ENCODE data around the gene ADAMTS8. TPM values are rescaled to one million over a fixed set of nuclear protein-coding genes. Genes with fewer than 3 reads are reported as not detected.
A peak's percentile ranks its signal among the peaks of the same experiment; 100 is the strongest.
"Not testable (repeated sequence)": the region's sequence is repeated elsewhere in the genome, so short reads cannot be mapped to it uniquely, and the experiment has no call there.

ADAMTS8 gene
- total RNA-seq, 1 experiment from 2014 or later, result 0.03 TPM

DNA sequence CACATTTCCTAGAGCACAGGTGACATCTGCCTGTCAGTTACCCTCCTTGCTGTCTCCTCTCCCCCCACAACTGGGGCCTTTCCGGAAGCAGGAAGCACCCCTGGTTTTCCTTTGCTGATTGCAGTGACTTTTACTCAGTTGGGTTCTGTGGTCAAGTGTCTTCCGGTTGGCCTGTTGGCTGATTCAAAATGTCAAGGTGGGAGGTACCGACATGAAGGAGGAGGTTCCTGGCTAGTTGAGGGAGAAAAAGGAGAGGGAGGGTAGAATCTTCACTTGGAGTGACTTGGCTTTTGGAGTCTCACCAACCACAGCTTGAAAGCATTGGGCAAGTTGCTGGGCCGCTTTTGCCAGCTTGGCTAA, 10.7 kb upstream of the ADAMTS8 start:
- Histone ChIP-seq H3K27me3 (replicated peaks) (no peaks in the 10 kb centered on the region), H3K27ac (no peak overlapping the region), H3K36me3 (no peaks in the 10 kb centered on the region), H3K9me3 (replicated peaks) (no peaks in the 10 kb centered on the region), H3K4me3 (no peak overlapping the region), H3K4me1 (replicated peaks) (peaks cover 16% of the 10 kb centered on the region)
- DNase-seq (ENCODE audit: low read depth in 1 of 2, low spot score in 2 of 2), result no peak

DNA sequence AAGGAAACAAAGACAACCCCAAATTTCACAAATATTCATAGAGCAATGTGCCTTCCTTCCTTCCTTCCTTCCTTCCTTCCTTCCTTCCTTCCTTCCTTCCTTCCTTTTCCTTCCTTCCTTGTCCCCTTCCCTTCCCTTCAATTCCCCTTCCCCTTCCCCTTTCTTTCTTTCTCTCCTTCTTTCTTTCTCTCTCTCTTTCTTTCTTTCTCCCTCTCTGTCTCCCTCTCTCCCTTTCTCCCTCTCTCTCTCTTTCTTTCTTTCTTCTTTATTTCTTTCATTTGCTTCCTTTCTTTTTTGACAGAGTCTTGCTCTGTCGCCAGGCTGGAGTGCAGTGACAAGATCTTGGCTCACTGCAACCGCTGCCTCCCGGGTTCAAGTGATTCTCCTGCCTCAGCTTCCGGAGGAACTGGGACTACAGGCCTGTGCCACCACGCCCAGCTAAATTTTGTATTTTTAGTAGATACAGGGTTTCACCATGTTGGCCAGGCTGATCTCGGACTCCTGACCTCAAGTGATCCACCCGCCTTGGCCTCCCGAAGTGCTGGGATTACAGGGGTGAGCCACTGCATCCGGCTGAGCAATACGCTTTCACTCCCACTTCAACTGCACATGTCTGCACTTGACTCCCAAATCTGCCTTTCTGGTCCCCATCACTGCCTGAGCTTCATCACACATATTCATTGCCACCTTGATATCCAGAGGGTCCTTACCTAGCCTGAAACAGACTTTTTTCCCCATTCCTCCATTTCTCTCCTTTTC, 10.2 kb upstream of the ADAMTS8 start:
- not testable (repeated sequence) for DNase-seq (ENCODE audit: low read depth in 1 of 2, low spot score in 2 of 2); H3K36me3 ChIP-seq; H3K27ac ChIP-seq; H3K9me3 ChIP-seq (replicated peaks); H3K27me3 ChIP-seq (replicated peaks); H3K4me3 ChIP-seq
- H3K4me1 ChIP-seq (replicated peaks), result peaks cover 16% of the 10 kb centered on the region

DNA sequence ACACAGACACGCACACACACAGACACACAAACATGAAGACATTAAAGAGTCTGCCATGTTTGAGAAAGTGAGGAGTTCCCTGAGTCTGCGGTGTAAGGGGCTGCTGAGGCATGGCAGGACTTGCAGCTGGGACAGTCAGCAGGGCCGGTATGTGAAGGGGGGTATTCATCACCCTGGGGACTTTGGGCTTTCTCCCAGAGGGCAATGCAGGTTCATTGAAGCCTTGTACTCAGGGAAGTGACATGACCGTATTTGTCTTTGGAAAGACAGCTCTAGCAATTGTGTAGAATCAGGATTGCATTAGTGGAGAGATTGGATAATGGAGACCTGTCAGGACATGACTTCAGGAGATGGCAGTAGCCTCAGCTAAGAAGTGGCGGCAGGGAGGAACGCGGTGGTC, 9.4 kb upstream of the ADAMTS8 start:
- peaks cover 16% of the 10 kb centered on the region for H3K4me1 ChIP-seq (replicated peaks)
- DNase-seq (ENCODE audit: low read depth in 1 of 2, low spot score in 2 of 2), result no peak
- no peaks in the 10 kb centered on the region for H3K9me3 ChIP-seq (replicated peaks)
- H3K27ac ChIP-seq, result no peak overlapping the region
- no peaks in the 10 kb centered on the region for H3K36me3 ChIP-seq
- H3K27me3 ChIP-seq (replicated peaks), result no peaks in the 10 kb centered on the region
- H3K4me3 ChIP-seq, result no peak overlapping the region

DNA sequence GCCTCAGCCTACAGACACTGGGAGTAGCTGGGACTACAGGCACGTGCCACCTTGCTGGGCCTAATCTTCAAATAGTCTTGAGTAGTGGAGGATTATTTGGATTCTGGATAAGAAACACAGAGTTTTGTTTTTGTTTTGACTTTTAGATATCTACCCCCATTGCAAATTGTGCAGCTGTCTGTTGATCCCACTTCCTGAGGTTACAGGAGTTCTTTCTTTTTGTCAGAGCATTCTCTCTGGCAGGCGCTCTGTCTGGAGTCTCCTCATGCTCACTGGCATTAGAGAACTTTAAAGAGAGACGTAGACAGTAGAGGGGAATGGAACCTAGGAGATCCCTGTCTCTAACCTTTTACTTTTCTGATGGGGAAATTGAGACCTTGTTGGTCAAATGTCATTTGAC, 7.8 kb upstream of the ADAMTS8 start:
- H3K36me3 ChIP-seq, result no peaks in the 10 kb centered on the region
- no peaks in the 10 kb centered on the region for H3K9me3 ChIP-seq (replicated peaks)
- H3K4me3 ChIP-seq, result no peak overlapping the region
- no peak for DNase-seq (ENCODE audit: low read depth in 1 of 2, low spot score in 2 of 2)
- no peak overlapping the region for H3K27ac ChIP-seq
- no peaks in the 10 kb centered on the region for H3K27me3 ChIP-seq (replicated peaks)
- peaks cover 16% of the 10 kb centered on the region for H3K4me1 ChIP-seq (replicated peaks)

DNA sequence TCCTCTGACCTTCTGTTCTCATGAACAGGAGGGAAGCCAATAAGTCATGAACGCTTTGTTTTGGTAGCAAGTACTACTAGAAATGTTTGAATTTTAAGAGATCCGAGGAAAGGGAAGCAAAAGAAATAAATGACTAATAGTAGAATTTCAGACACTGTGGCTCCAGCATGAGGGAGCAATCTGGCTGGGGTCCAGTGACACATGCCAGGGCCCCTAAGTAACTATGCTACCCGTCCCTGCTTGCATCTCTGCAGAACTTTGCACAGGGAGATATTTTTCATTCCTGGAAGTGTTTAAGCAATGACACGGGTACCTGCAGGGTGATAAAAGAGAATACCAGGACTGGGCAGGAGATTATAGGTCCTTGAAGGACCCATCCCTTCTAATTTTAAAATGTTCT, 7.3 kb upstream of the ADAMTS8 start:
- Histone ChIP-seq H3K4me1 (replicated peaks) (peaks cover 16% of the 10 kb centered on the region), H3K27ac (peak overlapping the region; percentile 63), H3K4me3 (no peak overlapping the region), H3K27me3 (replicated peaks) (no peaks in the 10 kb centered on the region), H3K36me3 (no peaks in the 10 kb centered on the region), H3K9me3 (replicated peaks) (no peaks in the 10 kb centered on the region)
- DNase-seq (ENCODE audit: low read depth in 1 of 2, low spot score in 2 of 2), result peak; percentile 43 to 60

DNA sequence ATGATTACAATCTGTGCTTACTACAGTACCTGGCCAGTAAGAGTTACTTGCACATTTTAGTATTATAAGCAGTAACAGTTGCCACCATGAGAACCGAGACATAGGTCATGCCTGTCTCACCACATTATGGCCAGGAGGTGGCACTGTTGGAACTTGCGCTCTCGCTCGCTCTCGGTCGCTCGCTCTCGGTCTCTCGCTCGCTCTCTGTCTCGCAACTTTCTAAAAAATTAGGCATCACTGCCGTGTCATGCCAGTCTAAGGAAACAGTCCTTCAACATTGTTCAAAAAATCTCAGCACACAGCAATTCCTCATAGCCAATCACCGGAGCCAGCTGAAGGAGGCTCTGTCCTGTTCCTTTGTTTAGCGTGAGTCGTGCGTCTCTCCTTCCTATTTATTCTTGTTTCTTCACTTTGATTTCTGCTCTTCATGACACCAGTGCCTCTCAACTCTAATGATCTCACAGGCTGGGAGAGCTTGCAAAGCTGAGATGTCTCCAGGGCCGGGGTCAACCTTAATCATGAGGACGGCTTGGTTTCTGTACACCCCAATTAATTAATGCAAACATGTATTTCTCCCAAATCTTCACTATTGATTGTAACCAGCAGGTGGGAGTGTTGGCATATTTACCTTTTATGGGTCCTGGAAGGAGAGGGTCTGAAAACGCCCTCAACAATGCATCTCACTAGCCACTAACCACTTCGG, 6.3 kb upstream of the ADAMTS8 start:
- peaks cover 16% of the 10 kb centered on the region for H3K4me1 ChIP-seq (replicated peaks)
- H3K36me3 ChIP-seq, result no peaks in the 10 kb centered on the region
- H3K4me3 ChIP-seq, result peak overlapping the region; percentile 44
- H3K27me3 ChIP-seq (replicated peaks), result no peaks in the 10 kb centered on the region
- peak overlapping the region; percentile 63 for H3K27ac ChIP-seq
- DNase-seq (ENCODE audit: low read depth in 1 of 2, low spot score in 2 of 2), result peak; percentile 55 to 86
- no peaks in the 10 kb centered on the region for H3K9me3 ChIP-seq (replicated peaks)

DNA sequence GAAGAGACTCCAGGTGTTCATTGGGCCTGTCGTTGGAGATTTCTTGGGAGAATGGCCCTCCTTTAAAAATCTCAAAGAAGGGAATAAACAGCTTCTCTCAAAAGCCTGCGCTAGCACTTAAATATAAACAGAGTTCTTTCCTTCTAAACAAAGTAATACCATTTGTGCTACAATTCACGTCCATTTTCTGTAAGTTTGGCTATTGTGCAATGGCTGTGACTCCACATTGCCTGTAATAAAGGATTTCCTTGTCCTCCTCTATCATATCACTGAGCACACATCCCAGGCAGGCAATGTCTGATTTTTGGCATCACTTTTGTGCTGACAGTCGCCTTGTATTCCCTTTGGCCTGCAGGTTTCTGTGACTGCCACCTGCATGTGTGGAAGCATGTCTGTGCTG, 4.9 kb upstream of the ADAMTS8 start:
- Histone ChIP-seq H3K27me3 (replicated peaks) (0 out of 2 replicates have a peak, but pooled peaks cover 7% of the 10 kb centered on the region), H3K36me3 (no peaks in the 10 kb centered on the region), H3K9me3 (replicated peaks) (no peaks in the 10 kb centered on the region), H3K4me1 (replicated peaks) (peaks cover 16% of the 10 kb centered on the region), H3K27ac (no peak overlapping the region), H3K4me3 (no peak overlapping the region)
- no peak for DNase-seq (ENCODE audit: low read depth in 1 of 2, low spot score in 2 of 2)

DNA sequence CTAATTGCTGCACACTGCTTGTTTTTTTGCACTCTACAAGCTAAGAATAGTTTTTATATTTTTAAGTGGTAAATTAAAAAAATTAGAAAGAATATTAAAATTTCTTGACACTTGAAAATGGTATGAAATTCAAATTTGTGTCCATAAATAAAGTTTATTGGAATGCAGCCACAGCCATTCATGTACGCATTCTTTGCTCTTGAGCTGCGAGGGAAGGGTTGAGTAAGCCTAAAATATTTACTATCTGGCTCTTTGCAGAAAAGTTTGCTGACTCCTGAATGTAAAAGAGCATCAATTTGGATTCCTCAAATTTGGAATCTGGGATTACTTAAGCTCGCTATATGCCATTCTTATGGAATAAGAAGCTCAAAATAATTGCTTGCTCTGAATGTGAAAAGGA, 3.4 kb upstream of the ADAMTS8 start:
- H3K27me3 ChIP-seq (replicated peaks), result peaks cover 18% of the 10 kb centered on the region
- no peak overlapping the region for H3K4me3 ChIP-seq
- DNase-seq (ENCODE audit: low read depth in 1 of 2, low spot score in 2 of 2), result no peak
- no peak overlapping the region for H3K27ac ChIP-seq
- H3K36me3 ChIP-seq, result no peaks in the 10 kb centered on the region
- H3K4me1 ChIP-seq (replicated peaks), result peaks cover 22% of the 10 kb centered on the region
- H3K9me3 ChIP-seq (replicated peaks), result no peaks in the 10 kb centered on the region

DNA sequence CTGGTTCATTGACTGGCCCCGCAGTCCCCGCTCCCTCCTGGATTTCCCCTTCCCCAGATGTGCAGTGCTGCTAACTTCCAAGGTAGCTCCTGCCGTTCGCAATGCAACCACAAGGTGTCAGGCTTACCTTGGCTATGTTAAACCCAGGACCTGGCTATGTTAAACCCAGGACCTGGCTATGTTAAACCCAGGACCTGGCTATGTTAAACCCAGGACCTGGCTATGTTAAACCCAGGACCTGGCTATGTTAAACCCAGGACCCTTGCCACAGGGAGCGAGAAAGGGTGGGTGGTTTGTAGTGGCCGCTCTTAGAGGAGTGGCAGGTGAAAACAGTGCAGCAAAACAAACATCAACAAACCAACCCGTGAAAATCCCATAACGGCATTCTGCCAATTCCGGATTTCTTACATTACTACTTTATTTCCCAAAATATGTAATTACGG, 2.9 kb upstream of the ADAMTS8 start:
- no peaks in the 10 kb centered on the region for H3K36me3 ChIP-seq
- H3K9me3 ChIP-seq (replicated peaks), result no peaks in the 10 kb centered on the region
- H3K4me3 ChIP-seq, result no peak overlapping the region
- H3K27me3 ChIP-seq (replicated peaks), result peaks cover 23% of the 10 kb centered on the region
- H3K4me1 ChIP-seq (replicated peaks), result peaks cover 20% of the 10 kb centered on the region
- no peak overlapping the region for H3K27ac ChIP-seq
- DNase-seq (ENCODE audit: low read depth in 1 of 2, low spot score in 2 of 2), result peak in 1 of 2 experiments; percentile 58

DNA sequence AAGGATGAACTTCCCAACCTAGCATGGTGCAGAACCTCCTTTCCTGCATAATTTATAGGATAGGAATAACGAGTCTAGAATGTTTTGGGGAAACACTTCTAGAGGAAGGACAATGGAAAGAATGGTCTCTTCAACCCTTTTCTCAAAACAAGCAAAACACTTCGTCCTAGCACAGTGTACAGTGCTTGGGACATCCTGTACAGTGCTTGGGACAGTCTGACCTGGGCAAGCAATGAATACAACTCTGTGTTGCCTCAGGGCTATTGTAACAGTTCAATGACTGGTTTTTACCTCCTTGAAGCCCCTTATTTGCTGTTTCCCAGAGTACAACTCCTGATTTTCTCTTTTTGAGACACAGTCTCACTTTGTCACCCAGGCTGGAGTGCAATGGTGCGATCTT, 1.6 kb upstream of the ADAMTS8 start:
- H3K27me3 ChIP-seq (replicated peaks), result peaks cover 26% of the 10 kb centered on the region
- no peak for DNase-seq (ENCODE audit: low read depth in 1 of 2, low spot score in 2 of 2)
- H3K27ac ChIP-seq, result no peak overlapping the region
- peaks cover 6% of the 10 kb centered on the region for H3K4me1 ChIP-seq (replicated peaks)
- no peak overlapping the region for H3K4me3 ChIP-seq
- H3K9me3 ChIP-seq (replicated peaks), result no peaks in the 10 kb centered on the region
- no peaks in the 10 kb centered on the region for H3K36me3 ChIP-seq

DNA sequence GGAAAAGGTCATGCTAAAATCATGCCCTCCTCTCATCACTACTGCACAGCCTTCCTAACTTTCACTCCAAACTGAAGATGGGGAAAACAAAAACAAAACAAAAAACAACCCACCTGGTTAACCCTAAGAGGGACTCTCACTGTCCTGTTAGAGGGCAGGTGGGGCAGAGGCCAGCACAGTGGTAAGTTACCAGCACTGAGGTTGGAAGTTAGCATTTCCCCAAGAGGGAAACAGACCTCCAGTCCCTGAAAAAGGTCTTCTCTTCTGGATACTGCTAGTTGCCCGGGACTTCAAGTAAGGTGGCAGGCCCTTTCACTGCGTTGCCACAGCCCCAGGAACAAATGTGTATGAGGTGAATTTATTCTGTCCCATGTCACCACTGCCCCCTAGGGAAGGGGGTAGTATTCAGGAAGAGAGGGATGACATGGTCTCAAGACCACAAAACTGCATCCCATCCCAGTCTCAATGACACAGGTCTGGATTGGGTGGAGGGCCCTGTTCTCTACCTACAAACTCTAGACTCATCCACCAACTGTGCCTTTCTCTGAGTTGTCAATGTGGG, 792 bp upstream of the ADAMTS8 start:
- Histone ChIP-seq H3K27me3 (replicated peaks) (peaks cover 26% of the 10 kb centered on the region), H3K4me3 (no peak overlapping the region), H3K36me3 (no peaks in the 10 kb centered on the region)

DNA sequence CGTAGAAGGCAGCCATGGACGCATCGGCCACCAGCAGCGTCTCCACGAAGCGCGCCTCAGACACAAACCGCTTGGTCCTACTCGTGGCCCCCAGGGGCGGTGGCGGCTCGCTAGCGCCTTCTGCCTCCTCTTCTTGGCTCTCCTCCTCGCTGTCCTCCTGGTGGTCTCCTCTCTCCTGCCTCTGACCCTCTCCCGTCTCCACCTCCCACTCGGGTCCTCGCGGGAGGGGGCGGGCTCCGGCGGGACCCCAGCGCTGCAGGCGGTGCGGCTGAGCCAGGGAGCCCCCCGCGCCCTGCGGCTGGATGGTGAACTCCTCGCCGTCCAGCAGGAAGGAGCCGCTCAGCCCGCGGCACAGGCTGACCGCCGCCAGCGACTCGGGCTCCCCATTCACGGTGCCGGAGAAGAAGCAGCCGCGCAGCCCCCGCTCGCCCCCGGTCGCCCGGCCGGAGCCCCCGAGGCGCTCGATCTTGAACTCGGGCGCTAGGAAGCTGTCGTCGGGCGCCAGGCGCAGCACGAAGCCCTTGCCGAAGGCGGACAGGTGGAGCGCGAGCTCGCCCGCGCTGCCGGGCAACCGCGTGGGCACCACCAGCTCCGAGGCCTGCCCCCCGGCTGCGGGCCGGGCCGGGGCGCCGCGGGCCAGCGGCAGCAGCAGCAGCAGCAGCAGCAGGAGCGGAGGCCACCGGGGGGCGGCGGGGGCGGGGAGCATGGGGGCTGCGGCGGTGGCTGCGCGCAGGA, 661 bp downstream of the ADAMTS8 start:
- Histone ChIP-seq H3K9me3 (replicated peaks) (no peaks in the 10 kb centered on the region), H3K4me1 (replicated peaks) (peaks cover 6% of the 10 kb centered on the region), H3K4me3 (peak overlapping the region; percentile 22), H3K27me3 (replicated peaks) (peaks cover 26% of the 10 kb centered on the region), H3K27ac (no peak overlapping the region), H3K36me3 (no peaks in the 10 kb centered on the region)
- peak; percentile 33 to 46 for DNase-seq (ENCODE audit: low read depth in 1 of 2, low spot score in 2 of 2)

More for the DNA sequence above, 792 bp upstream of the ADAMTS8 start:
- no peak overlapping the region for H3K27ac ChIP-seq
- peaks cover 6% of the 10 kb centered on the region for H3K4me1 ChIP-seq (replicated peaks)
- DNase-seq (ENCODE audit: low read depth in 1 of 2, low spot score in 2 of 2), result no peak
- H3K9me3 ChIP-seq (replicated peaks), result no peaks in the 10 kb centered on the region

DNA sequence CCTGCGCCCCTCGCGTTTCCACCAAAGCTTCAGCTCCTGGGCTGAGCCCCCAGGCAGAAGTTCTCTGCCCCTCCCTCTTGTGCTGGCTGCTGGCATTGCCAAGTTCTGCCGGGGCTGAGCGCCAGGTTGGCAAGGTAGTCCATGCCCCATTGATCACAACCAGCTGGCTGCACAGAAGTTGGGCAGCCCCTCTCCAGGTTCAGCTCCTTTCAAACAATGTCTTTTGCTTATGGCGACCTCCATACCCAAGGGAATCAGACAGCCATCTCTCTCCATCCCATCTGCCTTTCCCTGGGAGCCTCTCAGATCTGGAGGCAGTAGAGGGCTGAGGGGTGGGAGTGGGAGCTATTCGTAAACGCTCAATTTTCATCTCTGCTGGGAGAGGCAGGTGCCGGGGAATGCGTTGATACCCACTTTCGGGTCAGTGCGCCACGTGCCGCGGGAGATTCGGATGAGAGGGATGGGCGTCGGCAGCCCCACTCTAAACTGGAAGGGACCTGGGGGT, 1.5 kb downstream of the ADAMTS8 start:
- no peak for DNase-seq (ENCODE audit: low read depth in 1 of 2, low spot score in 2 of 2)
- no peak overlapping the region for H3K27ac ChIP-seq
- no peaks in the 10 kb centered on the region for H3K36me3 ChIP-seq
- peaks cover 26% of the 10 kb centered on the region for H3K27me3 ChIP-seq (replicated peaks)
- H3K4me3 ChIP-seq, result no peak overlapping the region
- no peaks in the 10 kb centered on the region for H3K9me3 ChIP-seq (replicated peaks)
- peaks cover 6% of the 10 kb centered on the region for H3K4me1 ChIP-seq (replicated peaks)
